Neural progenitor cell (in vitro differentiated cells): Measurements from ENCODE around the gene TUBG2. TPM values are rescaled to one million over a fixed set of nuclear protein-coding genes. Genes with fewer than 3 reads are reported as not detected.

Experiments used
- DNase-seq: peaks from one replicate; pipeline ENCODE4 v3.0.0-alpha.2; 2016; ENCODE audit warnings: low spot score
- H2AFZ ChIP-seq: fragments of 200-600 bp; sonication (generic); replicated peaks from 2 replicates; pipeline ENCODE4 v1.6.1; 2016; ENCODE audit warnings: antibody characterized with exemption
- H3F3A ChIP-seq: fragments of 200-600 bp; sonication (generic); 2 replicates; pipeline ENCODE4 v1.6.1; 2016; ENCODE audit warnings: antibody characterized with exemption, low read depth
- H3K27ac ChIP-seq: fragments of 200-600 bp; sonication (generic); 2 replicates; pipeline ENCODE4 v1.5.1; 2016; ENCODE audit warnings: mild to moderate bottlenecking
- H3K27me3 ChIP-seq: fragments of 200-600 bp; sonication (generic); 2 replicates; pipeline ENCODE4 v1.6.1; 2016; ENCODE audit warnings: mild to moderate bottlenecking, moderate library complexity
- H3K36me3 ChIP-seq: fragments of 200-600 bp; sonication (generic); 2 replicates; pipeline ENCODE4 v1.5.1; 2016
- H3K4me1 ChIP-seq: fragments of 200-600 bp; sonication (generic); 2 replicates; pipeline ENCODE4 v1.6.1; 2016; ENCODE audit warnings: mixed run types
- H3K4me2 ChIP-seq: fragments of 200-600 bp; sonication (generic); 2 replicates; pipeline ENCODE4 v1.6.1; 2016
- H3K4me3 ChIP-seq: fragments of 200-600 bp; sonication (generic); 2 replicates; pipeline ENCODE4 v1.5.1; 2016
- H3K79me2 ChIP-seq: fragments of 200-600 bp; sonication (generic); 2 replicates; pipeline ENCODE4 v1.6.1; 2016; ENCODE audit warnings: low read depth
- H3K9ac ChIP-seq: fragments of 200-600 bp; sonication (generic); 2 replicates; pipeline ENCODE4 v1.6.1; 2016
- H3K9me3 ChIP-seq: fragments of 200-600 bp; sonication (generic); 2 replicates; pipeline ENCODE4 v1.5.1; 2016; ENCODE audit warnings: low read depth
- H4K20me1 ChIP-seq: fragments of 200-600 bp; sonication (generic); 2 replicates; pipeline ENCODE4 v1.6.1; 2016; ENCODE audit warnings: low read depth
- H3K27ac Mint-ChIP-seq: 3 replicates; pipeline ENCODE4 v1.8.0; 2021; ENCODE audit warnings: mixed read lengths
- H3K27me3 Mint-ChIP-seq: 2 replicates; pipeline ENCODE4 v1.8.0; 2022; ENCODE audit warnings: low read depth, mild to moderate bottlenecking, inconsistent platforms, moderate library complexity, mixed read lengths; ENCODE audit not compliant: insufficient read depth
- H3K36me3 Mint-ChIP-seq: 3 replicates; pipeline ENCODE4 v1.8.0; 2021; ENCODE audit warnings: mixed read lengths
- H3K4me1 Mint-ChIP-seq: 3 replicates; pipeline ENCODE4 v1.8.0; 2021; ENCODE audit warnings: mixed read lengths
- H3K4me3 Mint-ChIP-seq: 3 replicates; pipeline ENCODE4 v1.8.0; 2021; ENCODE audit warnings: mild to moderate bottlenecking, moderate library complexity, mixed read lengths
- H3K9me3 Mint-ChIP-seq: 3 replicates; pipeline ENCODE4 v1.8.0; 2020; ENCODE audit warnings: mixed read lengths
- EZH2 ChIP-seq: fragments of 200-600 bp; sonication (generic); IDR thresholded peaks from 2 replicates; pipeline ENCODE4 v1.6.1; 2017; ENCODE audit warnings: antibody characterized with exemption, mild to moderate bottlenecking, moderate library complexity
- EZH2phosphoT487 ChIP-seq: fragments of 200-600 bp; sonication (generic); IDR thresholded peaks from 2 replicates; pipeline ENCODE4 v1.6.1; 2017; ENCODE audit warnings: antibody characterized with exemption
- total RNA-seq: library from RNA; depleted of rRNA; stranded (reverse); fragments of >200 nt; gene quantifications from 2 replicates; pipeline ENCODE4 v1.2.3, GENCODE V29; 2015; ENCODE audit warnings: low replicate concordance
- TF ChIP-seq, protein P1 (sequence below): fragments of 200-600 bp; sonication (generic); IDR thresholded peaks from 2 replicates; pipeline ENCODE4 v1.5.1; 2017; ENCODE audit warnings: antibody characterized with exemption, mild to moderate bottlenecking

Gene TUBG2
- total RNA-seq, 1 donor from 2014 or later: 12.8 TPM

DNA sequence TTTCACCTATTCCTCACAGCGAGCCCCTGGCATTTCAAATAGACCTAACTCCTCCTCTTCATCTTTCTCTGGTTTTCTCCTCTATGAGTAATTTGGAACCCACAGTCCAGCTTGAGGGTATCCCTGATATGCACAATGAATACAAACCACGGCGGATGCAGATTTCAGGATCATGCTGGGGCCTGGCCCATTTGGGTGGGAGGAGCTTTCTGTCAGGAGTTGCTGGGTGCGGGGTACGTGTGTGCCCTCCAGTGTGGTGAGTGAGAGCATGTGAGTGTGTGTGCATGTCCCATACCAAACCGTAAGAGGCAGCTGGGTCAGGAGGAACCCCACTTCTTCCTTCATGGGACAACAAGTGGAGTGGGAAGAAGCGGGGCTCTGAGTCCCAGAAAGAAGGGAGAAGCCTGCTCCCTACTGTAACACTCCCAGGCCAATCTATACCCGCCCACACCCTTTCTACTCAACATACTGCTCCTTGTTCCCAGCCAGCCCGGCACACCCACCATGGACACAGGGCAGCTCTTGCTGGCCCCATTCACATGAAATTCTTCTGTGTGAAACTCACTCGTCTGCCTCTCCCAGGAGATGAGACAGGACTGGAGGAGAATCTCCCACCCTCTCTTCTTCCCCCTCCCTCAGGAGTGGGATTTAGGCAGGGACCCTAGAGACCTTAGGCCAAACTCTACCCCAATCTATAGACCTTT lies 41.7 kb downstream of the TUBG2 start:
- no peaks in the 10 kb centered on the region for H4K20me1 ChIP-seq
- no peak overlapping the region for H3K27ac Mint-ChIP-seq

DNA sequence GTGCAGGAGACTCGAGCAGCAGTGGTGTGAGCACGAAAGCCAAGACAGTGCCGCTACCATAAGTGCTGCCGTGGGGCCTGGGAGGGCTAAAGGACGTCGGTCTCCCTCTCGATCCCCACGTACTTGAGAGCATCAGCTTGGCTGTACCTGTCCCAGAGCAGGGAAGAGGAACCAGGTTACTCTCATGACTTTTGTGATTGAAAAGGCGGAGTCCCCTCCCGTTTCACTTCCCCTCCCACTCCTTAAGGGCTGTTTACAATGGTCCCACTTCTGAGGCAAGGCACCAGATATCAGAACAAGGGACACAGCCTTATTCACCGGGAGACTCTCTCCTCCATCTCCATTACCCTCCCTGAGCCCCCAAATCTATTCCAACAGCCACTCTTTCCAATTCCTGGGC lies 43.4 kb downstream of the TUBG2 start:
- no peaks in the 10 kb centered on the region for H4K20me1 ChIP-seq
- no peaks in the 10 kb centered on the region for H3K9me3 Mint-ChIP-seq
- no peak overlapping the region for H3K27ac Mint-ChIP-seq
- H3F3A ChIP-seq: peaks cover 24% of the 10 kb centered on the region
- no peak overlapping the region for H3K27ac ChIP-seq
- H3K79me2 ChIP-seq: no peaks in the 10 kb centered on the region
- H3K4me2 ChIP-seq: no peak overlapping the region
- H3K4me3 Mint-ChIP-seq: peak overlapping the region; percentile 17
- H3K27me3 Mint-ChIP-seq: peaks cover 4% of the 10 kb centered on the region
- no peaks in the 10 kb centered on the region for H3K27me3 ChIP-seq
- H2AFZ ChIP-seq: no peak overlapping the region
- H3K36me3 ChIP-seq: peaks cover 4% of the 10 kb centered on the region
- H3K4me3 ChIP-seq: no peak overlapping the region
- peaks cover 16% of the 10 kb centered on the region for H3K4me1 Mint-ChIP-seq
- H3K36me3 Mint-ChIP-seq: peaks cover 27% of the 10 kb centered on the region
- no peak for DNase-seq
- no peaks in the 10 kb centered on the region for H3K9me3 ChIP-seq
- peaks cover 26% of the 10 kb centered on the region for H3K4me1 ChIP-seq
- no peak overlapping the region for H3K9ac ChIP-seq
- no peak for TF ChIP-seq EZH2phosphoT487
- no peak for TF ChIP-seq EZH2
- TF ChIP-seq, protein P1, sequence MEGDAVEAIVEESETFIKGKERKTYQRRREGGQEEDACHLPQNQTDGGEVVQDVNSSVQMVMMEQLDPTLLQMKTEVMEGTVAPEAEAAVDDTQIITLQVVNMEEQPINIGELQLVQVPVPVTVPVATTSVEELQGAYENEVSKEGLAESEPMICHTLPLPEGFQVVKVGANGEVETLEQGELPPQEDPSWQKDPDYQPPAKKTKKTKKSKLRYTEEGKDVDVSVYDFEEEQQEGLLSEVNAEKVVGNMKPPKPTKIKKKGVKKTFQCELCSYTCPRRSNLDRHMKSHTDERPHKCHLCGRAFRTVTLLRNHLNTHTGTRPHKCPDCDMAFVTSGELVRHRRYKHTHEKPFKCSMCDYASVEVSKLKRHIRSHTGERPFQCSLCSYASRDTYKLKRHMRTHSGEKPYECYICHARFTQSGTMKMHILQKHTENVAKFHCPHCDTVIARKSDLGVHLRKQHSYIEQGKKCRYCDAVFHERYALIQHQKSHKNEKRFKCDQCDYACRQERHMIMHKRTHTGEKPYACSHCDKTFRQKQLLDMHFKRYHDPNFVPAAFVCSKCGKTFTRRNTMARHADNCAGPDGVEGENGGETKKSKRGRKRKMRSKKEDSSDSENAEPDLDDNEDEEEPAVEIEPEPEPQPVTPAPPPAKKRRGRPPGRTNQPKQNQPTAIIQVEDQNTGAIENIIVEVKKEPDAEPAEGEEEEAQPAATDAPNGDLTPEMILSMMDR: no peak

More for the DNA sequence above, 41.7 kb downstream of the TUBG2 start:
- Histone ChIP-seq H2AFZ (no peak overlapping the region), H3K27me3 (no peaks in the 10 kb centered on the region), H3K36me3 (peaks cover 4% of the 10 kb centered on the region), H3K79me2 (no peaks in the 10 kb centered on the region), H3K27ac (peak overlapping the region; percentile 53), H3K4me2 (no peak overlapping the region), H3K4me1 (peaks cover 26% of the 10 kb centered on the region), H3K9ac (no peak overlapping the region), H3F3A (peaks cover 24% of the 10 kb centered on the region), H3K4me3 (no peak overlapping the region), H3K9me3 (no peaks in the 10 kb centered on the region)
- no peak overlapping the region for H3K4me3 Mint-ChIP-seq
- TF ChIP-seq EZH2phosphoT487: no peak
- TF ChIP-seq, protein P1: no peak
- peaks cover 29% of the 10 kb centered on the region for H3K36me3 Mint-ChIP-seq
- DNase-seq: no peak
- peaks cover 4% of the 10 kb centered on the region for H3K27me3 Mint-ChIP-seq
- no peaks in the 10 kb centered on the region for H3K9me3 Mint-ChIP-seq
- H3K4me1 Mint-ChIP-seq: peaks cover 16% of the 10 kb centered on the region

DNA sequence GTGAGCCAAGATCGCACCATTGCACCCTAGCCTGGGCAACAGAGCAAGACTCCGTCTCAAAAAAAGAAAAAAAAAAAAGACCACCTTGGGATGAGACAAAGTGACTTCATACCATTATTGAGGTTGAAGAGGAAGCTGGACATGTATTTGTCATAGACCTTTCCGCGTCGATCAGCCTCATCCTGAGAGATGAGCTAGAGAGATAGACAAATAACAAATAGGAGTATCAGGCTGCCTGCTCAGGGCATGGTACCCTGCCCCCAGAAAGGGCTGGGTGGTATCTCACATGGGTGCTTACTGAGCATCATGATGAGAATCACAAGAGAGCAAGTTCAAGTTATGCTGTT lies 45.4 kb downstream of the TUBG2 start:
- no peak overlapping the region for H3K27ac ChIP-seq
- no peak for DNase-seq
- H3K4me3 Mint-ChIP-seq: no peak overlapping the region
- H3K36me3 ChIP-seq: no peaks in the 10 kb centered on the region
- no peaks in the 10 kb centered on the region for H3K9me3 Mint-ChIP-seq
- peaks cover 4% of the 10 kb centered on the region for H3K27me3 Mint-ChIP-seq
- peaks cover 8% of the 10 kb centered on the region for H3F3A ChIP-seq
- no peaks in the 10 kb centered on the region for H3K79me2 ChIP-seq
- no peak overlapping the region for H2AFZ ChIP-seq
- H3K9me3 ChIP-seq: no peaks in the 10 kb centered on the region
- TF ChIP-seq, protein P1: no peak
- TF ChIP-seq EZH2 (no peak), EZH2phosphoT487 (no peak)
- peaks cover 35% of the 10 kb centered on the region for H3K36me3 Mint-ChIP-seq
- H3K4me1 Mint-ChIP-seq: peaks cover 6% of the 10 kb centered on the region
- H3K27me3 ChIP-seq: no peaks in the 10 kb centered on the region
- no peak overlapping the region for H3K4me2 ChIP-seq
- no peak overlapping the region for H3K27ac Mint-ChIP-seq
- no peaks in the 10 kb centered on the region for H4K20me1 ChIP-seq
- H3K9ac ChIP-seq: no peak overlapping the region
- peaks cover 13% of the 10 kb centered on the region for H3K4me1 ChIP-seq
- H3K4me3 ChIP-seq: no peak overlapping the region
